SH-SY5Y (cell line): Measurements from ENCODE around the gene KLHL29.

Experiments used
- GATA2 ChIP-seq: IDR thresholded peaks from 2 replicates; pipeline ENCODE4 v1.6.1; 2011; ENCODE audit warnings: mild to moderate bottlenecking, low read depth, low read length
- GATA3 ChIP-seq: IDR thresholded peaks from 2 replicates; pipeline ENCODE4 v1.6.1; 2011; ENCODE audit warnings: low read depth, mild to moderate bottlenecking, low read length, moderate library complexity

DNA sequence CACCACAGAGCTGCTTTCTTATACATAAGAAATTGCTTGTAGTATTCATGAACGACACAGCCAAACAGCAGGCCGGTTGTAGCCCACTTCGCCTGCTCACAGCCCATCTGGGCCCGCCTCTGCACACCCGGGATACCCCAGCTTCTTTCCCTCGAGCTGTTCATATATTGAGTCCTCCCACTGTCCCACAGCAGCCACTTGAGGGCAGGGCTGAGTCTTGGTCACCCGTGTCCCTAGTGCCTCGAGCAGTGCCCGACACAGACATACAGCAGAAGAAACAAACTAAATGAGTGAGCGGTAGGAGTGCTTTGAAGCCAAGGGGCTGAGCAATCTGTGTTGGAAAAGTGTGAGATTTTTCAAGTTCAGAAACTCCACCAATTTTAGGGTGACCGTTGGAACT lies 251.4 kb downstream of the KLHL29 start:
- no peak for TF ChIP-seq GATA2
- TF ChIP-seq GATA3, result no peak
